GM19043 (cell line): ENCODE results near the gene OR6V1.
A peak's percentile ranks its signal among the peaks of the same experiment; 100 is the strongest.
"Not testable (repeated sequence)": the region's sequence is repeated elsewhere in the genome, so short reads cannot be mapped to it uniquely, and the experiment has no call there.

ENCODE experiments used
- ATAC-seq: cut with Tn5 transposase; IDR thresholded peaks from one replicate; pipeline ENCODE4 v1.9.1; 2021; ENCODE audit warnings: low read depth; ENCODE audit not compliant: unreplicated experiment

OR6V1 gene

DNA sequence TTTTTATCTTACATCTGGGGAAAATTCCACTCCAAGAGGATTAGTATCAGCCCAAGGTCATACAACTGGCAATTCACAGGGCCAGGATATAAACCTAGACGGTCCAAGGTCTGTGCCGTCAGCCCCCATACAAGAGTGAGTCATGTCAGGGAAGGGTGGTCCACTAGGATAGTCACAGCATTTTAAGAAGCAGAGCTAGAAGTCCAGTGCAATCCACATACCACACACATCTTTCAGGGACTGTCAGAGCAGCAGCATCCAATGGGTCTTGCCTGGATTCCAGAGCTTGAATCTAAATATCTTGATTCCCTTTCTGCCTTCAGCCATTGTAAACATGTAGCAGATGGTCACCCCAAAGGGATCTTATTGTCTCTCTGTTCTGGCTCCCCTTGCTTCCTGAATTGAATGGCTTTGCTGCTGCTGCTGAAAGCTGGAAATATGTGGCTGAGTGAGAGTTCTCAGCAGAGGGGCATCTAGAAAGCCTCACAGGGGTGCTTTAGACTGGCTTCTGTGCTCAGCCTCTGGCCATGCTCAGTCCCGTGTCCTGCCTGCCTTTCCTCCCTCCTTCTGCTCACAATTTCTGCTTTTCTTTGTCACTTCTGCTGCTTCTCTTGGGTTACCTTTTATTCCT is 9.9 kb upstream of the OR6V1 start:
- ATAC-seq: no peak

- no peak for ATAC-seq
Observed at GRCh38 chr7:143042790-143043271, 9.3 kb upstream of the OR6V1 start.

- no peak for ATAC-seq
Observed at GRCh38 chr7:143043391-143043790, 8.8 kb upstream of the OR6V1 start.

GRCh38 chr7:143046426-143046851 is 5.7 kb upstream of the OR6V1 start:
- ATAC-seq: no peak

DNA sequence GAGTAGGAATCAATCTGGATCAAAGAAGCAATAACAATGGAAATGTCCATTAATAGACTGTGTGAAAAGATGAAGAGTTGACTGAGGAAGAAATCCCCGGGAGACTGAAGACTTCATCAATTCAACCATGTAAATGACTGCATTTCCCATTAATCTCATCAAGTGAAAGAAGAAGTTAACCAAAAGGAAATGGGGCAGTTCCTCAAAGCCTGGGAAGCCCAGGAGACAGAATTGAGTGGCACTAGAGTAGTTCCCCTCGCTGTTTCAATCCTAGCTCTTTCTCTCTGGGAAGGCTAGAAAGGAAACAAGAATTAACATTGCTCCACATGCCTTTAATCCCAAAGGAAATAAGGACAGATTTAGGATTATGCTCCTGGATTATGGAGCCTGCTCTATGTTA is 4.8 kb upstream of the OR6V1 start:
- no peak for ATAC-seq

DNA sequence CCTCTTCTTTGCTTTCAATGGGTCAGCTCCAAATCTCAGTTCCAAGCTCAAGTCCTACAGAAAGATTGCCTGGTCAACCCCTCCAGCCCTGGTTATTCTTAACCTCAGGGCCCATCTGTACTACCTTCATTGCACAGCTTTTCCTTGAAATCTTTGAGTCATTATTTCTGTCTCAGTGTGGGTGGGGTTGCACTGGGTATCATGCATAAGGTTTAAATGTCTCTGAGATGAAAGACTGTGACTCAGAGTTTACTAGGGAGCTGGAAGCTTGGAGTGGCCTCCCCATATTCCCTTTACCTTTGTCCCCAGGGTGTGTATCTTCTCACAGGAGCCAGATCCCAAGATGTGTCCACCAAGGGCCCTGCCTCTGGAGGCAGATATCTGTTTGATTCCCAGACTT is 3.3 kb upstream of the OR6V1 start:
- no peak for ATAC-seq

DNA sequence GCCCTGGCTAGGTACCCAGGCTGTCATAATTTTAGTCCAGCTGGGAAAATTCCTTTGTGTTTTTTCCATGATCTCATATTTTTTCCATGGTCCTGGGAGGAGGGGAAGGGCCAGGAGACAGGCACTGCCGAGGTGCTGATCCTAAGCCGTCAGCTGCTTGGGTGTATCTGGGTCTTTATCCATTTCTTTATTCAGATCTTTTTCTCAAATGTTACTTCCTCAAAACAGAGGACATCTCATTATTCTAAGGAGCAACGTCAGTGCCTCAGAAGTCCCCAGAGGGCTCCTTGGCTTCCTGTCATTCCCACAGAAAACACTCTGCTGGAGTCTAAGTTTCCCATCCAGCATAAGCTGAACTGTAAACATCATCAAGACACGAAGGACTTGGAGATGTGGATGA is 2.8 kb upstream of the OR6V1 start:
- no peak for ATAC-seq

DNA sequence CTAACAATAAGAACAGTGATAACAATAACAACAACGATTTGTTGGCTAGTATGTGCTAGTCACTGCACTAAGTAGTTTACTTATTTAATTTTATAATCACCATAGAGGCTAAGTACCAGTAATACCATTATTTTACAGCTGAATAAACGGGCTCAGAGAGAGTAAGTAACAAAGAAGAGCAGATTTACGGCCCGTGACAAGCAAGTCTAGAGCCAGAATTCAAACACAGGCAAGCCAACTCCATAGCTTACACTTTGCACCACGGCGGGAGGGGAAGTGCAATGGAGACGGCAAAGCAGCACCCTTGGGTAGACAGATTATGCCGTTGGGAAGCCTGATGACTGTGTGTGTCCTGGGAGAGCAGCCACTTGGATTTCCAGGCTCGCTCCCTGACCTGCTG is 1.2 kb upstream of the OR6V1 start:
- no peak for ATAC-seq

- no peak for ATAC-seq
Observed at GRCh38 chr7:143054621-143055020, 2.5 kb downstream of the OR6V1 start.

DNA sequence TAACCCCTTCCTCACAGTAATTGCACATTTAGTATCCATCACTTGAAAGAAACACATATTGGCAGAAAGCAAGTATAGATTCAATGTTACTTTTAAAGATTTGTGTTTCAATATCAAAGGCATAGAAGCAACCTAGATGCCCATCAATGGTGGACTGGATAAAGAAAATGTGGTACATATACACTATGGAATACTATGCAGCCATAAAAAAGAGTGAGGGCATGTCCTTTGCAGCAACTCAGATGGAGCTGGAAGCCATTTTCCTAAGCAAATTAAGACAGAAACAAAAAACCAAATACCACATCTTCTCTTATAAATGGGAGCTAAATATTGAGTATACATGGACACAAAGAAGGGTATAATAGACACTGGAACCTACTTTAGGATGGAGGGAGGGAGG is 3.6 kb downstream of the OR6V1 start:
- ATAC-seq: no peak

GRCh38 chr7:143063741-143064140 is 11.6 kb downstream of the OR6V1 start:
- no peak for ATAC-seq

GRCh38 chr7:143068446-143068845 is 16.3 kb downstream of the OR6V1 start:
- ATAC-seq: no peak

DNA sequence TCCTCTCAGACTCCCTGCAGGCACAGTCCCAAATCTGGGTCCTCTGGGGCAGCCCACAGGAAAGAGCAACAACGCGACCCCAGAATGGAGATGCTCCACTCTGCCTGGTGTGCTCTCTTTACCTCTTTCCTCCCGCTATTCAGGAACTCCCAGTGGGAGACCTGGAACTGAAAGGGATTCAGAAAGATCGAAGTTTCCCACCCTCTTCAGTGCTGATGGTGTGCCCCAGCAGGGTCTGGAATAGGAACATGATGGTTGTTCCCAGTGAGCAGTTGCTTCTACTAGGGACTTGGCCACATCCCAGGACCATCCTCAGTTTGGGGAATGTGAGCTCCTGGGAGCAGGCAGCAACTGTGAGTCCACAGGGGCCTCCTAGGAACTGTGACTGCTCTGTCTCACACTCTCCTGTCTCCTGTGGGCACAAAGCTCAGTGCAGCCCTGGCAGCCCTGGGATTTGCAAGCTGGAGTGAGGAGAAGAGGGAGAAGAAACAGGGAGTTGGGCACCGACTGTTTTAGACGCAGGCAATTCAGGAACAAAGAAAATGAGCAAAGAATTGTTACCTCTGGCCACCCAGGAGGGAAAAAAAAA is 17.9 kb downstream of the OR6V1 start:
- no peak for ATAC-seq

- no peak for ATAC-seq
Observed at GRCh38 chr7:143073556-143073955, 21.4 kb downstream of the OR6V1 start.

GRCh38 chr7:143074141-143074540 is 22.0 kb downstream of the OR6V1 start:
- ATAC-seq: no peak

- ATAC-seq: peak; percentile 96
Observed at GRCh38 chr7:143085109-143085508, 33.0 kb downstream of the OR6V1 start.

DNA sequence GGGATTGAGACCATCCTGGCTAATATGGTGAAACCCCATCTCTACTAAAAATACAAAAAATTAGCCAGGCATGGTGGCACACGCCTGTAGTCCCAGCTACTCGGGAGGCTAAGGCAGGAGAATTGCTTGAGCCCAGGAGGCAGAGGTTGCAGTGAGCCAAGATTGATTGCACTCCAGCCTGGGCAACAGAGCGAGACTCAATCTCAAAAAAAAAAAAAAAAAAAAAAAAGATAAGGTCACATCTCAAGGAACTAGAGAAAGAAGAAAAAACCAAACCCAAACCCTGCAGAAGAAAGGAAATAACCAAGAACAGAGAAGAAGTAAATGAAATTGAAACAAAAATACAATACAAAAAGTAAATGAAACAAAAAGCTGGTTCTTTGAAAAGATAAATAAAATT is 33.5 kb downstream of the OR6V1 start:
- ATAC-seq: not testable (repeated sequence)

DNA sequence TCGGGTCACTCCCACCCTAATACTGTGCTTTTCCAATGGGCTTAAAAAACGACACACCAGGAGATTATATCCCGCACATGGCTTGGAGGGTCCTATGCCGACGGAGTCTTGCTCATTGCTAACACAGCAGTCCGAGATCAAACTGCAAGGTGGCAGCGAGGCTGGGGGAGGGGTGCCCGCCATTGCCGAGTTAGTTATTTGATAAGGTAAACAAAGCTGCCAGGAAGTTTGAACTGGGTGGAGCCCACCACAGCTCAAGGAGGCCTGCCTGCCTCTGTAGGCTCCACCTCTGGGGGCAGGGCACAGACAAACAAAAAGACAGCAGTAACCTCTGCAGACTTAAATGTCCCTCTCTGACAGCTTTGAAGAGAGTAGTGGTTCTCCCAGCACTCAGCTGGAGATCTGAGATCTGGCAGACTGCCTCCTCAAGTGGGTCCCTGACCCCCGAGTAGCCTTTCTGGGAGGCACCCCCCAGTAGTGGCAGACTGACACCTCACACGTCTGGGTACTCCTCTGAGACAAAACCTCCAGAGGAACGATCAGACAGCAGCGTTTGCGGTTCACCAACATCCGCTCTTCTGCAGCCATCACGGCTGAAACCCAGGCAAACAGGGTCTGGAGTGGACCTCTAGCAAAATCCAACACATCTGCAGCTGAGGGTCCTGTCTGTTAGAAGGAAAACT is 36.5 kb downstream of the OR6V1 start:
- ATAC-seq: not testable (repeated sequence)

- no peak for ATAC-seq
Observed at GRCh38 chr7:143096146-143096545, 44.0 kb downstream of the OR6V1 start.

- ATAC-seq: not testable (repeated sequence)
Observed at GRCh38 chr7:143099579-143099978, 47.4 kb downstream of the OR6V1 start.
